ENCODE results near the gene CNDP1.
"Not testable (repeated sequence)": the region's sequence is repeated elsewhere in the genome, so short reads cannot be mapped to it uniquely, and the experiment has no call there.

The CNDP1 gene, protein sequence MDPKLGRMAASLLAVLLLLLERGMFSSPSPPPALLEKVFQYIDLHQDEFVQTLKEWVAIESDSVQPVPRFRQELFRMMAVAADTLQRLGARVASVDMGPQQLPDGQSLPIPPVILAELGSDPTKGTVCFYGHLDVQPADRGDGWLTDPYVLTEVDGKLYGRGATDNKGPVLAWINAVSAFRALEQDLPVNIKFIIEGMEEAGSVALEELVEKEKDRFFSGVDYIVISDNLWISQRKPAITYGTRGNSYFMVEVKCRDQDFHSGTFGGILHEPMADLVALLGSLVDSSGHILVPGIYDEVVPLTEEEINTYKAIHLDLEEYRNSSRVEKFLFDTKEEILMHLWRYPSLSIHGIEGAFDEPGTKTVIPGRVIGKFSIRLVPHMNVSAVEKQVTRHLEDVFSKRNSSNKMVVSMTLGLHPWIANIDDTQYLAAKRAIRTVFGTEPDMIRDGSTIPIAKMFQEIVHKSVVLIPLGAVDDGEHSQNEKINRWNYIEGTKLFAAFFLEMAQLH

DNA sequence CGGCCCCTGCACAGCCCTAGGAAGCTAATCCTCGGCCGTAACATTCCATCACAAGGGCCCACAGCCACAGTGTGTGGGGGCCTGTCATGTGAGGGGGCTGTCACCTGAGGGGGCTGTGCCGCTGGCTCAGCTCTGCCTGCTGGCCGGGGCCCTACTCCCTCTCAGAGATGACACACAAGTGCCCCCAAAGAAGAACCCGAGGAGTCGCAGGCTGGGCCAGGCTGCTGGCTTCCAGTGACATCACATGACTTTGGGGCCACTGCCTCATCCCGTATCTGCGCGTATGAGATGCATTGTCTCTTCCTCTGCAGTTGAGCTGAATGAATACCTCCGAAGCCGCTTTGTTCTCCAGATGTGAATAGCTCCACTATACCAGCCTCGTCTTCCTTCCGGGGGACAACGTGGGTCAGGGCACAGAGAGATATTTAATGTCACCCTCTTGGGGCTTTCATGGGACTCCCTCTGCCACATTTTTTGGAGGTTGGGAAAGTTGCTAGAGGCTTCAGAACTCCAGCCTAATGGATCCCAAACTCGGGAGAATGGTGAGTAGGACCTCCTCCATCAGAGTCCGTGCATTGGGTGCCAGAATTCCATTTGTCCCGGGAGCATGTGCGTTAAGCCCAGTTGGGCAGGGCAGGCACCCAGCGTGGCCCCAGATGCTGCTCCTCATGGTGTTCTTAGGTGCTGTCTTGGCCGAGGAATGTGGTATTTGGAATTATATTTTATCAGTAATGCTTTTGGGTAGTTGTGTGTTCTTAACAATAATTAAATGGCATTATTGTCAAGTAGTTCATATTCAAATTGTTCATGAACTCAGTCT, at the start of gene CNDP1:
CNDP1 (plus strand) TSS at position 351 of the 820 bp plus-strand sequence; CDS start at position 519, 168 bp downstream.
- DNase-seq (ENCODE audit: low spot score) (no peak), FAIRE-seq (no peak)

DNA sequence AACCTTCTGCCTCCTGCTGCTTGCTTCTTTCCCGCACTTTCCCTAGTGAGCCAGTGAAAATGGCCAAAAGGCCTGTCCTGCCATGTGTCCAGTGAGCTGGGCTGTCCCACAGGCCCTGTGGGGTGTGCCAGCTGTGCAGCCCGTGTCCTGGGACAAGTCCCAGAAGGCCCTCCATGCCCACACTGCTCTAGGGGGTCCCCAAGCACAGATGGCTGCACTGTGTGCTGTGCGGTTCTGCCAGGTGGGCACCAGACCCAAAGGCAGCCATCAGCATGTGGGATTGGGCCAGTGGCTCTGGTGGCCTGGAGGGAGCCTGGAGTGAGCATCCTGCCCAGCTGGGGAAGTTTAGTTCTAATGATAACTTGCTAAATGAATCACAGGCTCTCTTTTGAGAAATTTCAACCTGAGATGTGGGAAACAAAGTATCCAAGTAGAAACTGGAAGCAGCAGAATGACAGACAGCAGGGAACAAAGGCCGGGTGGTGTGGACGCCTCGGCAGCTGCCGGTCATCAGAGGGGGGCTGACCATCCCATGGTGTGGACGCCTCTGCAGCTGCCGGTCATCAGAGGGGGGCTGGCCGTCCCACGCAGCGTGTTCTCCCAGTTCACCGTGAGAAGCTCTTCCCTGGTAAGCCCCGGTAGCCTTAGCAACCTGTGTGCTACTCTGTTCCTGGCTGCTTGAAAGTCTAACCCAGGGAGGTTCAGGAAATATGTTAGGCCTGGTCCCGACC, 48.0 kb upstream of the CNDP1 start:
- DNase-seq (ENCODE audit: low spot score) (no peak), FAIRE-seq (no peak)

DNA sequence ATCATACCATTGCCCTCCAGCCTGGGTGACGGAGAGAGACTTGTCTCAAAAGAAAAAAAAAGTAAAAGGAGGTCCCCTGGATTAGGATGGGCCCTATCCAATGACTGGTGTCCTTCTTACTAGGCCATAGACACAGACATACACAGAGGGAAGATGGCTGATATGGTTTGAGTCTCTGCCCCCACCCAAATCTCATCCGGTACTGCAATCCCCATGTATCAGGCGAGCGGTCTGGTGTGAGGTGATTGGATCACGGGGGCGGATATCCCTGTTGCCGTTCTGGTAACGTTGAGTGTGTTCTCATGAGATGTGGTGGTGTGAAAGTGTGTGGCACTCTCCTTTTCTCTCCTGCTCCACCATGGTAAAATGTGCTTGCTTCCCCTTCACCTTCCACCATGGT, 45.9 kb upstream of the CNDP1 start:
- no peak for DNase-seq (ENCODE audit: low spot score)

DNA sequence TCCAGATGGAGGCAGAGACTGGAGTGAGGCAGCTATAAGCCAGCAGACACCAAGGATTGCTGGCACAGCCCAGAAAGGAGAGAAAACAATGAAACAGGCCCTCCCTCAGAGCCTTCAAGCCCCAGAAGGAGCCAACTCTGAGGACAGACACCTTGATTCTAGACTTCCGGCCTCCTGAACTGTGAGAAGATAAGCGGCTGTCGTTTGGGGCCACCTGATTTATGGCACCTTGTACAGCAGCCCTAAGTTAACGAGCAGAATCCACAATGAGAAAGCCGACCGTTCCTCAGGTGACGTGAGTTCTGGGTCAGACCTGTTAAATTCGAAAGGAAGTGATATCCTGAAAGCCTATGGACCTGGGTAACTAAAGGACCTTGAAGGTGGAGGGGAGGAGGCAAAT, 45.4 kb upstream of the CNDP1 start:
- DNase-seq (ENCODE audit: low spot score) (no peak), FAIRE-seq (no peak)

More for the DNA sequence above, 45.9 kb upstream of the CNDP1 start:
- FAIRE-seq = peak; percentile 32

DNA sequence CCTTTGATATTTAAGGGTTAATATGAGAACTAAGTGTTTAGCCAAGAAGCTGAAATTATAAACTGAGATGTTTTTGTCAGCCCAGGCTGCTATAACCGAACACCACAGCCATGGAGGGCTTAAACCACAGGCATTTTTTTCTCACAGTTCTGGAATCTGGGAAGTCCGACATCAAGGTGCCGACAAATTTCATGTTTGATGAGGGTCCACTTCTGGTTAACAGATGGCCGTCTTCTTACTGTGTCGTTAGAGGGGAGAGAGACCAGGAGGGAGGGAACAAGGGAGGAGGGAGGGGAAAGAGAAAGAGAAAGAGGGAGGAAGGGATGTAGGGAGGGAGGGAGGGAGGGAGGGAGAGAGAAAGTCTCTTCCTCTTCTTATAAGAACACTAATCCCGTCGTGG, 44.6 kb upstream of the CNDP1 start:
- FAIRE-seq (no peak), DNase-seq (ENCODE audit: low spot score) (peak; percentile 56)

DNA sequence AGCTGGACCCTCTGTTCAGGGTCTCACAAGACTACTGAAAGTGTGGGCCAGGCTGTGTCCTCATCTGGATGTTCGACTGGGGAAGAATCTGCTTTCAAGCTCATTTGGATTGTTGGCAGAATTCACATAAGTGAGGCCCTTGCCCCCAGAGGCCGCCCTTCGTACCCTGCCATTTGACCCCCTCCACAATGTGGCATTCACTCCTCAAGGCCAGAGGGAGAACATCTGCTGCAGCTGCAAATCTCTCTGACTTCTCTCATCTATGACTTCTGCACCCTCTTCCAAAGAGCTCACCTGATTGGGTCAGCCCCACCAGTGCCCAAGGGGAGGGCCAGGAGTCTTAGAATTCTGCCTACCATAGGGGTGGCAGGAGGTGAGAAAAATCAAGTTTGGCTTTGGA, 42.0 kb upstream of the CNDP1 start:
- no peak for FAIRE-seq
- DNase-seq (ENCODE audit: low spot score) = no peak

DNA sequence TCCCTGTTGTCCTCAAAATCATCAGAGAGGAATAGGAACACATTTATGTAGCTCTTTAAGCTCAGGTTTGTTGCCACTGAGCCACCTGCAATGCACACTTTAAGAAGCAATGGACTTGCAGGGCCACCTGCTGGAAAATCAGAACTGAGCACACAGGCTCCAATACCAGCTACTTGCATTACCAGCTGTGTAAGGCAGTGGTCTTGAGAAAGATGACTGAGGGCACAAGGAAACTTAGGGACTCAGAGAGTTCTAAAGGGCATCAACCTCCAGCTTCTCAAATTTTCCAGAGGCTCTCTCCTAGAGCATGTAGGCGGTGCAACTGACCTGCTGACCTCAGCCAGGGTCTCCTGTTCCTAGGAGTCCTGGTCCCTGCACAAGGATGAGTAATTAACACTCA, 40.6 kb upstream of the CNDP1 start:
- DNase-seq (ENCODE audit: low spot score) (peak; percentile 26), FAIRE-seq (no peak)

DNA sequence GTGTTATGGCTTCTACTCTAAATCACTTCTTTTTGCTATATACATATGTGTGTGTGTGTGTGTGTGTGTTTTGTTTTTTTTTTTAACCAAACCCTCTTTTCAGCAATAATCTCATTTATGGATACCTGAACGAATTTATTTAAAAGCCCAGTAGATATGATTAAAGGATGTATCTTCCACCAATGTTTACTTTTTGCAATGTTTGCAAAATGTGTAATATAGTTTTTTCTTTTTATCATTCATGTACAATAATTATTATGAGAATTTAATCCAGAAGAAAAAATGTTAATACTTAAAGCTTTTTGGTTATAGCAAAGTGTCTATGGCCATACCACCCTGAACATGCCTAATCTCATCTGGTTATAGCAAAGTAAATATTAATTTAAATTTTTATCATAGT, 39.8 kb upstream of the CNDP1 start:
- FAIRE-seq = no peak
- DNase-seq (ENCODE audit: low spot score) = no peak

DNA sequence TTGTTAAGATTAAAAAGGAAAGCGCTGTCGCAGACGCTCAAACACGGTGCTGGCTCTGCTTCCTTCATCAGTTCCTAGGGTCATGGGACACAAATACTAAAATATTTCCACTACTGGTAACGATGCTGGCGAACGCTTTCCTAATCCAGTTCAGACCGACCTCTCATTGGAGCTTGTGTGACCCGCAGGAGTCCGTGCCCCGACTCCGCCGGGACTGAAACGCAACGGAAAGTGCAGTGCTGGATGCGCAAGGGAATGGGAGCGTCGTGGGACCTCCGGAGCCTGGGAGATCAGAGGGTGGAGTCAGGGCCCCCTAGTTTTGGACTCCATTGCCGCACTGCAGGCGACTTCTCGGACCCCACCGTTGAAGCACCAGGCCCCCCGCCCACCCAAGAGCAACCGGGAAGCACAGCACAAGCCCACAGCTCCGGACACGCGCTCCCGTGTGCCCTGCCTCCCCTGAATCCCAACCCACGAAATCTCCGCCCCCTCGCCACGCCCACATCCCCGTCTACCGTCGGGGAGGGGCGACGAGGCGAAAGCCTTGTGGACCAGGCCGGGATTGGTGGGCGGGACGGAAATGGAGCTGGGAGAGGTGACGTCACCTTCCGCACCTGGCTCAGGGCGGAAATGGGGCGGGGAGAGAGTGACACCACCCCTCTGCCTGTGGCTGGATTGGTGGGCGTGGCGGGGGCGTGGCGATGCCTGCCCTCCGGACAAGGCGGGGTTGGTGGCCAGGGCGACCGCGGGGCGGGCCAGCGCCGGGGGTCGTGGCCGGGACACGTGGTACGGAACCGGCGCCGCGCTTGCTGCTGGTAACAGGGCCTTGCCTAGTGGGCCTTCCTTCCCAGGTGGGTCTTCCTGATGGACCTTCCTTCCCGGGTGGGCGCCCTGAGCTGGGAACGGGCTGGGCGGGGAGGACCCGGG, 38.5 kb upstream of the CNDP1 start, which contains the start of gene CNDP2:
CNDP2 (plus strand) TSS at position 783 of the 927 bp plus-strand sequence. CDS start 3,611 bp downstream, outside the sequence.
- FAIRE-seq (peak; percentile 96), DNase-seq (ENCODE audit: low spot score) (peak; percentile 98)

DNA sequence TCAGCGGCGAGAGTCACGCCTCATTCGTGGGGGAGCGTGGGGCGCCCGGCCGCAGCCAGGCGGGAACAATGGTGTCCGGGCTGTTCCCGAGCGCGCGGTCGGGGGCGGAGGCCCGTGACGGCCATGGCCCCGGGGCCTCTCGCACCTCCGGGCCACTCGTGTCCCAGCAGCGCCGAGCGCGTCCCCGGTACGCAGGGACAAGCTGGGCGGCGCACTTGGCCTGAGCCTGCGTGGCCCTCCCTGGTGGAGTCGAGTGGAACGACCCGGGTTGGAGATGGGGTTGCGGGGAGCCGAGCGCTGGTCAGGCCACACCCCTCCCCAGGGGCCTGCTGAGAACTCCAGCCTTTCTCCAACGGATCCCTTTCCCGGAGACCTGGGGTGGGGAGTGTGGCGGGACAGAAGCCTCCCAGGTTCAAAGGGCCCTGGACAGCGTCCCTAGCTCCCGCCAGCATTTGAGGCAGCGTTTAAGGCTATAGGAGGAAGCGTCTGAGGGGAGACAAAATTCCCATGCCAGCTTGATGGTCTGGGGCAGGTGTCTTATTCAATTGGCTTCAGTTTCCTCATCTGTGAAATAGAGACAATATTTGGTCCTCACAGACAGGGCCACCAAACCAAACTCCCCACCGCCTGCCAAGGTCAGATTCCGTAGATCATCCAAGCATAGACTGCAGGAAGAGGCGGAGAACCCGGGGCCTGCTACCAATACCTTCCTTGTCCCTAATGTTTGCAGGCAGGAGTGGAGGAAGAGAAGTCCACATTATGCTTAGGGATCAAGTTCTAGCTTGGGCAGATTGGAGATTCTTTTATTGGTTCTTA, 37.6 kb upstream of the CNDP1 start:
- FAIRE-seq = no peak

DNA sequence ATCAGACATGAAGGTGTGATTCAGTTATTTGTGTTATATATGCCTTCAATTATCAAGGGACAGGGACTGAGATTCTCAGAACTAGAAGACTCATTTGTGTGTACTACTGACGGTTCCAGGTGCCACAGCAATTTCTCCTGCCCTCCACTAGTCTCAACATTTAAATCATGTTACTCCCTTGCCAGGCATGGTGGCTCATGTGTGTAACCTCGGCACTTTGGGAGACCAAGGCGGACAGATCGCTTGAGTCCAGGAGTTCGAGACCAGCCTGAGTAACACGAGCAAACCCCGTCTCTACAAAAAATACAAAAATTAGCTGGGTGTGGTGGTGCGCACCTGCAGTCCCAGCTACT, 37.0 kb upstream of the CNDP1 start:
- DNase-seq (ENCODE audit: low spot score) = no peak
- no peak for FAIRE-seq

More for the DNA sequence above, 37.6 kb upstream of the CNDP1 start:
- DNase-seq (ENCODE audit: low spot score) = peak; percentile 60

DNA sequence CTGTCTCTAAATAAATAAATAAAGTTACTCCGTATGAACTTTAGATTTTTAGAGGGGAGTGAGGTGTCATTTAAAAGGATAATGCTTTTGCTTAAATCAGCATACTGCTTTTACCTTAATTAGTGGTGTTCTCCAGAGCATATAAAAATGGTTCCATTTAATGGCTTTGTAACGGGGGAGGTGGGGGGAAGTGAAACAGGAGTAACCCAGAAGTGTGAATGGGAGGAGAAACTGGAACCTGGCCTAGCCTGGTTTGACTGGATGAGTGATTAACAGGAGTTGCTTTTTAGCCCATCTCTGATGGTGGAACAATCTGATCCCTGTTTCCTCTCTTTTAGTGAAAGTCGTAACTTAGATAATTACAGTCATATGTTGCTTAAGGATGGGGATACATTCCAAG, 36.5 kb upstream of the CNDP1 start:
- DNase-seq (ENCODE audit: low spot score) = no peak
- no peak for FAIRE-seq

DNA sequence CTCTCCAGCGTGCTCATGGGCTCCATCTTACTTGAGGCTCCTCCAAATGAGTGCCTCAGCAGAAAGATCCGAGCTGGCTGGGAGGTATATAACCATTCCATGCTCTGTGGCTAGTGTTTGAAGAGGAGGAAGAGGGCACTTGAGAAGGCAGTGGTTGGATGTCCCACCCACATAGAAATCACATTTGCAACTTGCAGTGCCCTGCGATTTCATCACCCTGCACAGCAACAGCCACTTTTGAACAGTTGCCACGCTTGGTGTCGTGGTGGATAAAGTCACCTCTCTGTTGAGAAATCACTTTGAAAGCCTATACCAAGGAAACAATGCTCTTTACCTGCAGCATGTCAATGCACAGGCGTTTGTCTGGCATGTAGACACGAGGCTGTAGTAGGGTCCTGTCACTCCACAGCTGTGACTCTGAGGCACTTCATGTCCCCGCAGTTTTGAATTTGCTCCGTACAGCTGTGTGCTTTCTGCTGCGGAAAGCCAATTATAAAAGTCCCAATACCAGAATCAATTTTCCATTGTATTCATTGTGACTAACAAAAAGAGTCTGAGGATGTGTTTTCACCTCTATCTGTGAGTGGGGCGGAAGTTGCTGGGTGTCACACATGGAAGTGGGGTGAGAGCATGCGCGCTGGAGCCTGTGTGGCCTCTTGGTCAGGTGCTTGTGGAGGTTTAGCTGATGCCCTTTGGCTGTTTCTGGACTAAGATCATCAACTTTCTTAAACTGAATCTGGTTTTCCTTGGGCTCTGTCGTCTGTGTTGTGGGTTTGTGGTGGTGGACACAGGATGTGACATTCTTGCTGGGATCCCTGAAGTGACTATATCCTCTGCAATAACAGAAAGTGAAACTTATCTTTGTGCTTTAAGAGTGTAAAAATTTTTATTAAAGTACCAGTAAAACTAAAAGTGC, 35.3 kb upstream of the CNDP1 start:
- FAIRE-seq (no peak), DNase-seq (ENCODE audit: low spot score) (no peak)

DNA sequence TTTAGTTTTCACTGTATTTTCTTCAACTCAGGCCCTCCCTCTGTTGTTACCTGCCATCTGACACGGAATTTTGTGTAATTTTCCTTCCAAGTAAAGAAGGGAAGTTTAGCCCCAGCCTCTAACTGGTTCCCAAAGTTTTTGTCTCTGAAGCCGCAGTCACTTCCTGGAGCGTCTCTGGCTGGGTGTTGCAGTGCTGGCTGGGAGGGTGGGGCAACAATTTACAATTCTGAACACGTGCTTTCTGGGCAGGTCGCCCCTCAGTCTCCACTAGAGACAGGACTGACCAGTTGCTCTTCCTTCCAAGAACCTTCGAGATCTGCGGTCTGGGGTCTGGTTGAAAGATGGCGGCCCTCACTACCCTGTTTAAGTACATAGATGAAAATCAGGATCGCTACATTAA, 34.7 kb upstream of the CNDP1 start:
- FAIRE-seq (no peak), DNase-seq (ENCODE audit: low spot score) (no peak)

DNA sequence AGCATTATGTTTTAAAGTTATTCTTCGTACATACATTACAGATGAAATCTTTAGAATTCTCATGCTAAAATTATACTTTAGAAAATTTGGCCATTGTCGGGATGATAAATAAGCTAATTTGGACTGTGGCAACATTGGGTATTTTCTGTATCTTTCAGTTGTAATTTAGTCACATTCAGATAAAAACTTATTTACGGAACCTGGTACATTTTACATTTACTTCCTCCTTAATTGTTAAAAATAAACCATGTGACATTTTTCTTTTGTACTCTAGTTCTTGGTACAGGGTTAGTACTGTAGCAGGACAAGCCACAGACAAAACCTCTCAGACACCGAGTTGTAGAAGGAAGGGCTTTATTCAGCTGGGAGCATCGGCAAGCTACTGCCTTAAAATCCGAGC, 33.9 kb upstream of the CNDP1 start:
- no peak for FAIRE-seq
- no peak for DNase-seq (ENCODE audit: low spot score)

DNA sequence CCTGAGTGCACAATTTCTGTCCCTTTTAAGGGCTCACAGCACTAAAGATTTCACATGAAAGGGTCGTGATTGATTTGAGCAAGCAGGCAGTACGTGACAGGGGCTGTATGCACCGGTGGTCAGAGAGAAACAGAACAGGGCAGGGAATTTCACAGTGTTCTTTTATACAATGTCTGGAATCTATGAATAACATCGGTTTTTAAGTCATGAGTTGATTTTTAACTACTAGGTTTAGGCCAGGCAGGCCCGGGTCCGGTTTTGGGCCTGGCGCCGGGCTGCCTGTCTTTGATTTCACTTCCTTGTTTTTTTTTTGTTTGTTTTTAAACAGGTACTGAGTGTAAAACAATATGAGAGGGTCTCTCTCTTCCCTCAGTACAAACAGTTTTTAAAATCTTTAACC, 33.5 kb upstream of the CNDP1 start:
- DNase-seq (ENCODE audit: low spot score); FAIRE-seq: not testable (repeated sequence)

DNA sequence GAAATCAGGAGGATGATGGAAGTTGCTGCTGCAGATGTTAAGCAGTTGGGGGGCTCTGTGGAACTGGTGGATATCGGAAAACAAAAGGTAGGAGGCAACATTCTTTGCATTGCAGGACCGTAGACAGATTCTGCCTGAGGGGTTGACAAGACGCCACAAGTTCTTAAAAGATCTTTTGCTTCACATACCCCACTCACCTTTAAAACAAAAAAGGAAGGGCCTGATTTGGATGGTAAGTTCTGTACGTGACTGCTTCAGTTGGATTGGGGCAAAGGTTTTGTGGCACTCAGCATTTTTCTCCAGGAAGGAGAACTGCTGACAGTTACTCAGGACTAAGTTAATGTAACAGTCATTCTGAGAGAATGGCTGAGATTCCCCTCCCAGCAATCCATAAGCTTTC, 32.9 kb upstream of the CNDP1 start:
- DNase-seq (ENCODE audit: low spot score) (no peak), FAIRE-seq (no peak)

DNA sequence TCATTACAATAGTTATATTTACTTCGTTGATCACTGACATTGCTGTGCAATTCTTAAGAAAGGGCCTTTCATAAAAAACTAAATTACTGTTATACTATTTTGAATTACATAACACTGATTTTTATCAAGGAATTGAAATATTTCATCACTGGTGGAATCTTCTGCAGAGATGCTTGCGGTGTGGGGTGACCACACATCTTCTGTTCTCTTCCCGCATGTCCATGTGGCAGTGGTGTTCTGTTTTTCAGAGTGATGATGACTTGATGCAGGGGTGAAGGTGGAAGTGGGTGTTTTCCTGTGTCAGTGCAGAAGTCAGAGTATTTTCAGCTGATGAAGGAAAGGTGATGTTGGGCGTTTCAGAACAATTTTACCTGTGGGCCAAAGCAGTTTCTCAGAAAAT, 31.2 kb upstream of the CNDP1 start:
- FAIRE-seq = no peak
- no peak for DNase-seq (ENCODE audit: low spot score)

DNA sequence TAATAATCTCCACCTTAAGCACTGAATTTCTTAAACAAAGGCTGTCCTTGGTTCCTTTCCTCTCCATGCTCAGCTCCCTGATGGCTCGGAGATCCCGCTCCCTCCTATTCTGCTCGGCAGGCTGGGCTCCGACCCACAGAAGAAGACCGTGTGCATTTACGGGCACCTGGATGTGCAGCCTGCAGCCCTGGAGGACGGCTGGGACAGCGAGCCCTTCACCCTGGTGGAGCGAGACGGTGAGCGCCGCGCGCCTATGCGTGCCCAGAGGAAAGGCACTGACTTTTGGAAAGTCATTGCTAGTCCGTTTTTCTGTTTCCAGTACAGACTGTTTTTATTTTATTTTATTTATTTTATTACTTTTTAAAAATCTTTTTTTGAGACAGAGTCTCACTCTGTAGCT, 28.5 kb upstream of the CNDP1 start:
- FAIRE-seq (no peak), DNase-seq (ENCODE audit: low spot score) (no peak)
